Sigmoid colon (tissue), 7 donors: ENCODE results near the gene SVEP1. TPM values are rescaled to one million over a fixed set of nuclear protein-coding genes. Genes with fewer than 3 reads are reported as not detected.

ENCODE experiments used
- DNase-seq: peaks from one replicate; pipeline ENCODE4 v3.0.0-alpha.2; 2019
- H3K27ac ChIP-seq, 4 donors: fragments of 200-600 bp; sonication (generic); one replicate each; pipeline ENCODE4 v1.5.1; 2016 to 2019; ENCODE audit warnings: mild to moderate bottlenecking in 1 of 4
- H3K27me3 ChIP-seq, 3 donors: fragments of 200-600 bp; sonication (generic); one replicate each; pipeline ENCODE4 v1.5.1; 2019; ENCODE audit warnings: mild to moderate bottlenecking in 1 of 3
- H3K36me3 ChIP-seq, 4 donors: fragments of 200-600 bp; sonication (generic); one replicate each; pipeline ENCODE4 v1.5.1; 2016 to 2019
- H3K4me1 ChIP-seq, 4 donors: fragments of 200-600 bp; sonication (generic); one replicate each; pipeline ENCODE4 v1.5.1; 2017 to 2019
- H3K4me3 ChIP-seq, 4 donors: fragments of 200-600 bp; sonication (generic); one replicate each; pipeline ENCODE4 v1.5.1; 2017 to 2019; ENCODE audit warnings: mild to moderate bottlenecking in 2 of 4, moderate library complexity in 1 of 4
- H3K9me3 ChIP-seq, 4 donors: fragments of 200-600 bp in 3 of 4; sonication (generic) in 3 of 4; one replicate each; pipeline versions ENCODE4 v1.5.1 to v1.6.1; 2013 to 2019
- CTCF ChIP-seq, 4 experiments: fragments of 450-650 bp in 3 of 4; fragments of 200-600 bp in 1 of 4; IDR thresholded peaks; one replicate each; pipeline ENCODE4 v1.5.1; 2016 to 2019; ENCODE audit warnings: antibody characterized with exemption in 4 of 4, mild to moderate bottlenecking in 3 of 4, moderate library complexity in 2 of 4
- EP300 ChIP-seq, 4 donors: sonication (generic); formaldehyde crosslinking; IDR thresholded peaks; one replicate each; pipeline ENCODE4 v1.6.1; 2017; ENCODE audit warnings: antibody characterized with exemption in 4 of 4
- POLR2A ChIP-seq, 2 donors: fragments of 450-650 bp; IDR thresholded peaks; one replicate each; pipeline ENCODE4 v1.6.1; 2016; ENCODE audit warnings: antibody characterized with exemption in 2 of 2, mild to moderate bottlenecking in 2 of 2, moderate library complexity in 2 of 2
- POLR2AphosphoS5 ChIP-seq, 4 donors: sonication (generic); formaldehyde crosslinking; IDR thresholded peaks; one replicate each; pipeline ENCODE4 v1.6.1; 2017; ENCODE audit warnings: antibody characterized with exemption in 4 of 4
- WGBS, 2 donors: extraction: QIAGEN DNeasy Blood & Tissue Kit; methylation state at CpG; one replicate each; pipeline ENCODE4 v1.1.7; 2013; 5-methylcytosine and 5-hydroxymethylcytosine counted together
- intact Hi-C: fragments of 100-400 bp; cut with DNase I; formaldehyde crosslinking; loops from one replicate; pipeline ENCODE4 v1.15.1; 2023
- polyA plus RNA-seq, 3 donors: library from polyadenylated mRNA; stranded (reverse); fragments of 200-250 nt; gene quantifications; one replicate each; pipeline ENCODE4 v1.2.3, GENCODE V29; 2013
- total RNA-seq, 4 donors: library from RNA; depleted of rRNA; stranded (reverse); fragments of >200 nt; gene quantifications; one replicate each; pipeline ENCODE4 v1.1.0, GENCODE V29; 2016
- donor health status: healthy with polysubstance abuse.
- donor health status: Bipolar disorder and iron deficiency.
- donor health status: healthy.

The SVEP1 gene
- total and polyA plus RNA-seq, 7 donors, result 0.23 to 77.5 (median 24.3) TPM

- DNase-seq, result no peak
- H3K4me3 ChIP-seq, result no peak overlapping the region
- intact Hi-C loops, result no loop called here
- 85 to 91% methylated on average over 9 of the region's 9 CpGs for WGBS, 2 donors
- no peak overlapping the region for H3K27ac ChIP-seq
- TF ChIP-seq CTCF (IDR thresholded peaks at IDR 0.05) (no peak), EP300 (IDR thresholded peaks at IDR 0.05) (no peak), POLR2A (IDR thresholded peaks at IDR 0.05) (no peak), POLR2AphosphoS5 (IDR thresholded peaks at IDR 0.05) (no peak)
- H3K36me3 ChIP-seq, result no peaks in the 10 kb centered on the region
- H3K9me3 ChIP-seq, result no peaks in the 10 kb centered on the region
- no peaks in the 10 kb centered on the region for H3K4me1 ChIP-seq
- H3K27me3 ChIP-seq, result no peaks in the 10 kb centered on the region
Measured at GRCh38 chr9:110606179-110606790, 26.7 kb upstream of the SVEP1 start.

GRCh38 chr9:110605565-110605964 is 26.0 kb upstream of the SVEP1 start:
- no peaks in the 10 kb centered on the region for H3K9me3 ChIP-seq
- TF ChIP-seq EP300 (IDR thresholded peaks at IDR 0.05) (no peak), POLR2A (IDR thresholded peaks at IDR 0.05) (no peak), POLR2AphosphoS5 (IDR thresholded peaks at IDR 0.05) (no peak), CTCF (IDR thresholded peaks at IDR 0.05) (no peak)
- no peaks in the 10 kb centered on the region for H3K4me1 ChIP-seq
- H3K36me3 ChIP-seq, result no peaks in the 10 kb centered on the region
- no peak overlapping the region for H3K4me3 ChIP-seq
- 80 to 94% methylated on average over 4 of the region's 4 CpGs for WGBS, 2 donors
- DNase-seq, result no peak
- intact Hi-C loops, result no loop called here
- H3K27me3 ChIP-seq, result no peaks in the 10 kb centered on the region
- no peak overlapping the region for H3K27ac ChIP-seq

GRCh38 chr9:110604171-110604601 is 24.6 kb upstream of the SVEP1 start:
- no peak for DNase-seq

GRCh38 chr9:110602281-110602680 is 22.7 kb upstream of the SVEP1 start:
- 72% methylated on average over 2 of the region's 2 CpGs for WGBS, 2 donors
- DNase-seq, result no peak
- H3K9me3 ChIP-seq, result no peaks in the 10 kb centered on the region
- no peak for TF ChIP-seq POLR2AphosphoS5 (IDR thresholded peaks at IDR 0.05)
- no peak for TF ChIP-seq CTCF (IDR thresholded peaks at IDR 0.05)
- TF ChIP-seq POLR2A (IDR thresholded peaks at IDR 0.05), result no peak
- no peak for TF ChIP-seq EP300 (IDR thresholded peaks at IDR 0.05)
- H3K27me3 ChIP-seq, result no peaks in the 10 kb centered on the region
- intact Hi-C loops, result no loop called here
- H3K27ac ChIP-seq, result no peak overlapping the region
- H3K4me1 ChIP-seq, result no peaks in the 10 kb centered on the region
- no peak overlapping the region for H3K4me3 ChIP-seq
- no peaks in the 10 kb centered on the region for H3K36me3 ChIP-seq

More at GRCh38 chr9:110604171-110604601, 24.6 kb upstream of the SVEP1 start:
- 67 to 85% methylated on average over 5 of the region's 5 CpGs for WGBS, 2 donors
- TF ChIP-seq POLR2A (IDR thresholded peaks at IDR 0.05), result no peak
- TF ChIP-seq EP300 (IDR thresholded peaks at IDR 0.05), result no peak
- TF ChIP-seq POLR2AphosphoS5 (IDR thresholded peaks at IDR 0.05), result no peak
- TF ChIP-seq CTCF (IDR thresholded peaks at IDR 0.05), result no peak
- Histone ChIP-seq H3K36me3 (no peaks in the 10 kb centered on the region), H3K4me3 (no peak overlapping the region), H3K4me1 (no peaks in the 10 kb centered on the region), H3K27ac (no peak overlapping the region), H3K27me3 (no peaks in the 10 kb centered on the region), H3K9me3 (no peaks in the 10 kb centered on the region)
- intact Hi-C loops, result no loop called here

GRCh38 chr9:110601098-110601497 is 21.6 kb upstream of the SVEP1 start:
- no peak for DNase-seq
- Histone ChIP-seq H3K27me3 (no peaks in the 10 kb centered on the region), H3K27ac (no peak overlapping the region), H3K4me1 (no peaks in the 10 kb centered on the region), H3K4me3 (no peak overlapping the region), H3K9me3 (no peaks in the 10 kb centered on the region), H3K36me3 (no peaks in the 10 kb centered on the region)
- intact Hi-C loops, result no loop called here
- WGBS, 2 donors, result 84 to 90% methylated on average over 4 of the region's 4 CpGs
- no peak for TF ChIP-seq POLR2A (IDR thresholded peaks at IDR 0.05)
- TF ChIP-seq EP300 (IDR thresholded peaks at IDR 0.05), result no peak
- TF ChIP-seq POLR2AphosphoS5 (IDR thresholded peaks at IDR 0.05), result no peak
- no peak for TF ChIP-seq CTCF (IDR thresholded peaks at IDR 0.05)
